SK-N-SH (cell line): ENCODE measurements around the gene CHSY3. TPM values are rescaled to one million over a fixed set of nuclear protein-coding genes. Genes with fewer than 3 reads are reported as not detected.

ENCODE experiments used
- CTCF ChIA-PET: fragments of 300-600, 350-600 bp; formaldehyde crosslinking; extraction: SDS; loops from one replicate; lab custom pipeline; 2021; lab: Yijun Ruan, JAX
- POLR2A ChIA-PET: fragments of 350-600 bp; sonication (Branson Sonifier 250); formaldehyde crosslinking; extraction: SDS; loops from one replicate; lab custom pipeline; 2020; ENCODE audit warnings: antibody characterized with exemption, inconsistent platforms; lab: Yijun Ruan, JAX
- DNase-seq: peaks from one replicate; pipeline ENCODE4 v3.0.0; 2012
- H2AFZ ChIP-seq: fragments of 200-600 bp; sonication (generic); 2 replicates; pipeline ENCODE4 v1.8.1; 2016; ENCODE audit warnings: antibody characterized with exemption, mild to moderate bottlenecking, low read depth
- H3F3A ChIP-seq: fragments of 200-600 bp; sonication (generic); replicated peaks from 2 replicates; pipeline ENCODE3; 2016; ENCODE audit warnings: antibody characterized with exemption, mild to moderate bottlenecking; ENCODE audit not compliant: insufficient read depth
- H3K27ac ChIP-seq, 2 experiments: fragments of 200-500 bp in 1 of 2; fragments of 200-600 bp in 1 of 2; sonication (Bioruptor generic) in 1 of 2; sonication (generic), shearing (Covaris generic) in 1 of 2; 2 replicates each; pipeline versions ENCODE4 v1.5.1 to v1.6.1; 2014 to 2016; ENCODE audit warnings: low read depth in 2 of 2, inconsistent platforms in 1 of 2, low read length in 1 of 2, mild to moderate bottlenecking in 1 of 2, mixed read lengths in 1 of 2
- H3K27me3 ChIP-seq: fragments of 200-600 bp; sonication (generic), shearing (Covaris generic); 2 replicates; pipeline ENCODE4 v1.6.1; 2016; ENCODE audit warnings: mixed run types; ENCODE audit not compliant: insufficient read depth
- H3K36me3 ChIP-seq, 2 experiments: fragments of 200-500 bp in 1 of 2; fragments of 200-600 bp in 1 of 2; sonication (Bioruptor generic) in 1 of 2; sonication (generic) in 1 of 2; replicated peaks in 1 of 2; 2 replicates each; pipeline versions ENCODE3 to v1.5.1; 2014 to 2016; ENCODE audit warnings: low read length in 1 of 2, mild to moderate bottlenecking in 1 of 2; ENCODE audit not compliant: insufficient read depth in 2 of 2, control insufficient read depth in 1 of 2
- H3K4me1 ChIP-seq, 2 experiments: fragments of 200-500 bp in 1 of 2; fragments of 200-600 bp in 1 of 2; sonication (Bioruptor generic) in 1 of 2; sonication (generic), shearing (Covaris generic) in 1 of 2; 2 replicates each; pipeline versions ENCODE4 v1.5.1 to v1.6.1; 2014 to 2016; ENCODE audit warnings: low read depth in 1 of 2, low read length in 1 of 2, mixed run types in 1 of 2; ENCODE audit not compliant: insufficient read depth in 2 of 2, control insufficient read depth in 1 of 2
- H3K4me2 ChIP-seq: fragments of 200-600 bp; sonication (generic), shearing (Covaris generic); 2 replicates; pipeline ENCODE4 v1.6.1; 2017; ENCODE audit warnings: mixed run types
- H3K4me3 ChIP-seq, 2 experiments: fragments of 200-500 bp in 1 of 2; fragments of 200-600 bp in 1 of 2; sonication (Bioruptor generic) in 1 of 2; sonication (generic), shearing (Covaris generic) in 1 of 2; 2 replicates each; pipeline versions ENCODE4 v1.5.1 to v1.8.1; 2014 to 2016; ENCODE audit warnings: low read depth in 2 of 2, inconsistent platforms in 1 of 2, low read length in 1 of 2, mild to moderate bottlenecking in 1 of 2, mixed read lengths in 1 of 2, moderate library complexity in 1 of 2
- H3K79me2 ChIP-seq: fragments of 200-600 bp; sonication (generic); 2 replicates; pipeline ENCODE4 v1.8.1; 2017; ENCODE audit warnings: mild to moderate bottlenecking; ENCODE audit not compliant: insufficient read depth
- H3K9ac ChIP-seq: fragments of 200-600 bp; sonication (generic); 2 replicates; pipeline ENCODE4 v1.6.1; 2017; ENCODE audit warnings: mixed run types
- H3K9me2 ChIP-seq: fragments of 200-600 bp; sonication (generic); 2 replicates; pipeline ENCODE4 v1.6.1; 2017; ENCODE audit warnings: mixed run types
- H3K9me3 ChIP-seq: fragments of 200-600 bp; sonication (generic); 2 replicates; pipeline ENCODE4 v1.6.1; 2017; ENCODE audit warnings: mixed run types, mild to moderate bottlenecking, moderate library complexity
- H4K20me1 ChIP-seq: fragments of 200-600 bp; sonication (generic); 2 replicates; pipeline ENCODE4 v1.6.1; 2017; ENCODE audit warnings: mild to moderate bottlenecking, mixed run types; ENCODE audit not compliant: insufficient read depth
- ELF1 ChIP-seq: IDR thresholded peaks from 2 replicates; pipeline ENCODE4 v1.4.0; 2012
- EZH2phosphoT487 ChIP-seq: fragments of 200-600 bp; sonication (generic); IDR thresholded peaks from 2 replicates; pipeline ENCODE4 v1.6.1; 2017; ENCODE audit warnings: low read depth, mixed run types, mild to moderate bottlenecking, antibody characterized with exemption, moderate library complexity, borderline replicate concordance
- FOSL2 ChIP-seq: IDR thresholded peaks from 2 replicates; pipeline ENCODE4 v1.4.0; 2012; ENCODE audit warnings: low read depth, mild to moderate bottlenecking, moderate library complexity, borderline replicate concordance
- FOXM1 ChIP-seq: IDR thresholded peaks from 2 replicates; pipeline ENCODE4 v1.4.0; 2012; ENCODE audit warnings: low read depth, mild to moderate bottlenecking
- GATA2 ChIP-seq: sonication (generic); formaldehyde crosslinking; IDR thresholded peaks from 2 replicates; pipeline ENCODE4 v1.5.0; 2020; ENCODE audit warnings: mild to moderate bottlenecking, missing genetic modification reagents
- MEF2A ChIP-seq: IDR thresholded peaks from 2 replicates; pipeline ENCODE4 v1.4.0; 2012; ENCODE audit warnings: low read depth, borderline replicate concordance
- MXI1 ChIP-seq: IDR thresholded peaks from 2 replicates; pipeline ENCODE4 v1.6.1; 2012; ENCODE audit warnings: mild to moderate bottlenecking, low read depth, low read length, improper control_type of control experiment
- NFIC ChIP-seq: IDR thresholded peaks from 2 replicates; pipeline ENCODE4 v1.4.0; 2012; ENCODE audit warnings: borderline replicate concordance
- POLR2AphosphoS5 ChIP-seq: IDR thresholded peaks from 2 replicates; pipeline ENCODE4 v1.6.1; 2012; ENCODE audit warnings: low read depth, low read length
- RCOR1 ChIP-seq: fragments of 150-350 bp; IDR thresholded peaks from 2 replicates; pipeline ENCODE4 v1.6.1; 2017; ENCODE audit warnings: antibody characterized with exemption, low read length
- RFX5 ChIP-seq: IDR thresholded peaks from 2 replicates; pipeline ENCODE4 v1.6.1; 2012; ENCODE audit warnings: mild to moderate bottlenecking, improper control_type of control experiment, low read length
- SMC3 ChIP-seq: IDR thresholded peaks from 2 replicates; pipeline ENCODE4 v1.6.1; 2012; ENCODE audit warnings: low read depth, low read length, improper control_type of control experiment
- TAF1 ChIP-seq: IDR thresholded peaks from 2 replicates; pipeline ENCODE4 v1.6.1; 2012; ENCODE audit warnings: low read depth, mild to moderate bottlenecking, low read length, moderate library complexity, borderline replicate concordance
- TCF12 ChIP-seq: IDR thresholded peaks from 2 replicates; pipeline ENCODE4 v1.4.0; 2012
- YY1 ChIP-seq: IDR thresholded peaks from 2 replicates; pipeline ENCODE4 v1.4.0; 2012; ENCODE audit warnings: low read depth, mild to moderate bottlenecking
- WGBS: methylation state at CpG from one replicate; pipeline ENCODE4 v1.1.6; 2017; ENCODE audit warnings: low lambda C conversion rate; 5-methylcytosine and 5-hydroxymethylcytosine counted together
- polyA plus RNA-seq, 3 experiments: library from polyadenylated mRNA; depleted of rRNA; stranded (reverse); fragments of >200 nt; gene quantifications; 2 replicates each; pipeline ENCODE4 v1.2.3, GENCODE V29; 2012
- TF ChIP-seq, protein P1 (sequence below): IDR thresholded peaks from 2 replicates; pipeline ENCODE4; 2012
- TF ChIP-seq, protein P2 (sequence below): IDR thresholded peaks from 2 replicates; pipeline ENCODE4 v1.6.1; 2012; ENCODE audit warnings: mild to moderate bottlenecking, low read depth, low read length, moderate library complexity
- TF ChIP-seq, protein P3 (sequence below): fragments of 200-600 bp; sonication (generic); IDR thresholded peaks from 2 replicates; pipeline ENCODE4 v1.6.1; 2017; ENCODE audit warnings: antibody characterized with exemption, mild to moderate bottlenecking, moderate library complexity

The CHSY3 gene
- polyA plus RNA-seq, 1 of the 3 experiments (the other 2 are of a cell fraction) = not detected

DNA sequence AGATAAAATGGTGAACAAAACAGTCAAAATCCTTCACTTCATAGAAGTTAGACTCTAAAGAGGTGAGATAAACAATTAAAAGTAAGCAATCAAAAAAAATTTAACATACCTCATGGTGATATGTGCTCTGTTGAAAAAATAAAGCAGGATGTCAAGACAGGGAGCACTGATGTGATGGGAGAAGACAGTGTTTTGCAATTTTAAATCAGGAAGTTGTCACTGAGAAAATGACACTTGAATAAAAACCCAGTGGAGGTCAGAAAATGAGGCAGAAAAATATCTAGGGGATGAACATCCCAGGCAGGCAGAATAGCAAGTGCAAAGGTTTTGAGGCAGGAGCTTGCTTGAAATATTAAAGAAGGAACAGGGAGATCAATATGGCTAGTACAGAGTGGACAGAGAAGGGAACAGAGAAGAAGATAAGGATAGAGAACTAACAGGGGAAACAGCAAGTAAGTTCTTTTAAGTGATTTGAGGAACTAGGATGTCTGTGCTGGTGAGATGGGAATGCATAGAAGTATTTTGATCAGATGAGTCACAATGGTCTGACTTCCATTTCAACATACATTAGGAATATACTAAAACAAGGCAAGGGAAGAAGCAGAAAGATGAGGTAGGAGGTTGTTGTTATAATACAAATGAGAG, 130.4 kb downstream of the CHSY3 start:
- DNase-seq = no peak
- no peak overlapping the region for H2AFZ ChIP-seq
- no peaks in the 10 kb centered on the region for H4K20me1 ChIP-seq

GRCh38 chr5:130035388-130035787, 131.1 kb downstream of the CHSY3 start:
- no peak overlapping the region for H3K9ac ChIP-seq
- H3K79me2 ChIP-seq = no peaks in the 10 kb centered on the region
- no peaks in the 10 kb centered on the region for H3F3A ChIP-seq
- no peak for DNase-seq
- H4K20me1 ChIP-seq = no peaks in the 10 kb centered on the region
- H3K9me2 ChIP-seq = no peaks in the 10 kb centered on the region
- no peaks in the 10 kb centered on the region for H3K4me1 ChIP-seq
- H3K27me3 ChIP-seq = no peaks in the 10 kb centered on the region
- H2AFZ ChIP-seq = no peak overlapping the region
- H3K36me3 ChIP-seq = no peaks in the 10 kb centered on the region
- H3K4me2 ChIP-seq = no peak overlapping the region
- CTCF ChIA-PET = no interaction called here
- POLR2A ChIA-PET = no interaction called here
- H3K4me3 ChIP-seq = no peak overlapping the region
- TF ChIP-seq MEF2A (no peak), FOXM1 (no peak), SMC3 (no peak), YY1 (no peak), MXI1 (no peak), TCF12 (no peak), NFIC (no peak), EZH2phosphoT487 (no peak), RFX5 (no peak), POLR2AphosphoS5 (no peak), RCOR1 (no peak), ELF1 (no peak)
- TF ChIP-seq, protein P1, sequence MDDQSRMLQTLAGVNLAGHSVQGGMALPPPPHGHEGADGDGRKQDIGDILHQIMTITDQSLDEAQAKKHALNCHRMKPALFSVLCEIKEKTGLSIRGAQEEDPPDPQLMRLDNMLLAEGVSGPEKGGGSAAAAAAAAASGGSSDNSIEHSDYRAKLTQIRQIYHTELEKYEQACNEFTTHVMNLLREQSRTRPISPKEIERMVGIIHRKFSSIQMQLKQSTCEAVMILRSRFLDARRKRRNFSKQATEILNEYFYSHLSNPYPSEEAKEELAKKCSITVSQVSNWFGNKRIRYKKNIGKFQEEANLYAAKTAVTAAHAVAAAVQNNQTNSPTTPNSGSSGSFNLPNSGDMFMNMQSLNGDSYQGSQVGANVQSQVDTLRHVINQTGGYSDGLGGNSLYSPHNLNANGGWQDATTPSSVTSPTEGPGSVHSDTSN = no peak
- TF ChIP-seq, protein P2, sequence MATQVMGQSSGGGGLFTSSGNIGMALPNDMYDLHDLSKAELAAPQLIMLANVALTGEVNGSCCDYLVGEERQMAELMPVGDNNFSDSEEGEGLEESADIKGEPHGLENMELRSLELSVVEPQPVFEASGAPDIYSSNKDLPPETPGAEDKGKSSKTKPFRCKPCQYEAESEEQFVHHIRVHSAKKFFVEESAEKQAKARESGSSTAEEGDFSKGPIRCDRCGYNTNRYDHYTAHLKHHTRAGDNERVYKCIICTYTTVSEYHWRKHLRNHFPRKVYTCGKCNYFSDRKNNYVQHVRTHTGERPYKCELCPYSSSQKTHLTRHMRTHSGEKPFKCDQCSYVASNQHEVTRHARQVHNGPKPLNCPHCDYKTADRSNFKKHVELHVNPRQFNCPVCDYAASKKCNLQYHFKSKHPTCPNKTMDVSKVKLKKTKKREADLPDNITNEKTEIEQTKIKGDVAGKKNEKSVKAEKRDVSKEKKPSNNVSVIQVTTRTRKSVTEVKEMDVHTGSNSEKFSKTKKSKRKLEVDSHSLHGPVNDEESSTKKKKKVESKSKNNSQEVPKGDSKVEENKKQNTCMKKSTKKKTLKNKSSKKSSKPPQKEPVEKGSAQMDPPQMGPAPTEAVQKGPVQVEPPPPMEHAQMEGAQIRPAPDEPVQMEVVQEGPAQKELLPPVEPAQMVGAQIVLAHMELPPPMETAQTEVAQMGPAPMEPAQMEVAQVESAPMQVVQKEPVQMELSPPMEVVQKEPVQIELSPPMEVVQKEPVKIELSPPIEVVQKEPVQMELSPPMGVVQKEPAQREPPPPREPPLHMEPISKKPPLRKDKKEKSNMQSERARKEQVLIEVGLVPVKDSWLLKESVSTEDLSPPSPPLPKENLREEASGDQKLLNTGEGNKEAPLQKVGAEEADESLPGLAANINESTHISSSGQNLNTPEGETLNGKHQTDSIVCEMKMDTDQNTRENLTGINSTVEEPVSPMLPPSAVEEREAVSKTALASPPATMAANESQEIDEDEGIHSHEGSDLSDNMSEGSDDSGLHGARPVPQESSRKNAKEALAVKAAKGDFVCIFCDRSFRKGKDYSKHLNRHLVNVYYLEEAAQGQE = no peak
- TF ChIP-seq, protein P3, sequence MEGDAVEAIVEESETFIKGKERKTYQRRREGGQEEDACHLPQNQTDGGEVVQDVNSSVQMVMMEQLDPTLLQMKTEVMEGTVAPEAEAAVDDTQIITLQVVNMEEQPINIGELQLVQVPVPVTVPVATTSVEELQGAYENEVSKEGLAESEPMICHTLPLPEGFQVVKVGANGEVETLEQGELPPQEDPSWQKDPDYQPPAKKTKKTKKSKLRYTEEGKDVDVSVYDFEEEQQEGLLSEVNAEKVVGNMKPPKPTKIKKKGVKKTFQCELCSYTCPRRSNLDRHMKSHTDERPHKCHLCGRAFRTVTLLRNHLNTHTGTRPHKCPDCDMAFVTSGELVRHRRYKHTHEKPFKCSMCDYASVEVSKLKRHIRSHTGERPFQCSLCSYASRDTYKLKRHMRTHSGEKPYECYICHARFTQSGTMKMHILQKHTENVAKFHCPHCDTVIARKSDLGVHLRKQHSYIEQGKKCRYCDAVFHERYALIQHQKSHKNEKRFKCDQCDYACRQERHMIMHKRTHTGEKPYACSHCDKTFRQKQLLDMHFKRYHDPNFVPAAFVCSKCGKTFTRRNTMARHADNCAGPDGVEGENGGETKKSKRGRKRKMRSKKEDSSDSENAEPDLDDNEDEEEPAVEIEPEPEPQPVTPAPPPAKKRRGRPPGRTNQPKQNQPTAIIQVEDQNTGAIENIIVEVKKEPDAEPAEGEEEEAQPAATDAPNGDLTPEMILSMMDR = no peak
- no peaks in the 10 kb centered on the region for H3K9me3 ChIP-seq
- WGBS = 0% methylated on average over 1 of the region's 1 CpG
- H3K27ac ChIP-seq = no peak overlapping the region

More for the DNA sequence above, 130.4 kb downstream of the CHSY3 start:
- H3K9me3 ChIP-seq = no peaks in the 10 kb centered on the region
- H3K27ac ChIP-seq = no peak overlapping the region
- CTCF ChIA-PET = no interaction called here
- POLR2A ChIA-PET = no interaction called here
- H3K4me2 ChIP-seq = no peak overlapping the region
- H3K4me3 ChIP-seq = no peak overlapping the region
- H3K27me3 ChIP-seq = no peaks in the 10 kb centered on the region
- H3K9me2 ChIP-seq = no peaks in the 10 kb centered on the region
- no peaks in the 10 kb centered on the region for H3K36me3 ChIP-seq
- no peaks in the 10 kb centered on the region for H3K79me2 ChIP-seq
- no peak for TF ChIP-seq FOSL2
- TF ChIP-seq GATA2 (CRISPR knock-in tag) = no peak
- TF ChIP-seq YY1 = no peak
- TF ChIP-seq TAF1 = no peak
- no peak for TF ChIP-seq ELF1
- no peaks in the 10 kb centered on the region for H3K4me1 ChIP-seq
- no peak overlapping the region for H3K9ac ChIP-seq
- no peaks in the 10 kb centered on the region for H3F3A ChIP-seq
